ENCODE data around the gene AK8.

DNA sequence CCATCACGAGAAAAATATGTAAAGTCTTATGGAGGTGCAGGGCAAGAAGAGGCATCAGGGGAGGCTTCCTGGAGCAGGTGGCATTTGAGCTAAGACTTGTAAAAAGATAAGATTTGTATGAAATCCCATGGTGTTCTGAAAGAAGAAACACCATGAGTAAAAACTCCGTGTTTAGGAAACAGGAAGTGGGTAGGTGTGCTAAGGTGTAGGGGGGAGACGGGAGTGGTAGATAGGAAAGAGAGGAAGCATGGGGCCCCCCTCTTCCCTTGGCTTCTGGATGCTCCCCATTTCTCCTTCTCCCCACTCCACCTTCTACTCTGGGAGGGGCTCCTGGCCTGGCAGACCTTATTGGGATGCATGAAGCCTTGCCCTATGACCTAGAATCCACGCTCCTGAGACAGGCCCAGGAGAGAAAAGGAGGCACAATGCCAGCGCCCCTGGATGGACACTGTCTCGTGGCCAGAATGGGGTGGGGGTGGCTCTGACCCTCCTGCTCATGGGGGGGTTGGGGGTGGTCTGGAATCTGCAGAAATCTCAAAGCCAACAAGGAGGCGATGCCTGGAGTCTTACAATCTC lies 104.2 kb downstream of the AK8 start:
- TF ChIP-seq, protein P1, sequence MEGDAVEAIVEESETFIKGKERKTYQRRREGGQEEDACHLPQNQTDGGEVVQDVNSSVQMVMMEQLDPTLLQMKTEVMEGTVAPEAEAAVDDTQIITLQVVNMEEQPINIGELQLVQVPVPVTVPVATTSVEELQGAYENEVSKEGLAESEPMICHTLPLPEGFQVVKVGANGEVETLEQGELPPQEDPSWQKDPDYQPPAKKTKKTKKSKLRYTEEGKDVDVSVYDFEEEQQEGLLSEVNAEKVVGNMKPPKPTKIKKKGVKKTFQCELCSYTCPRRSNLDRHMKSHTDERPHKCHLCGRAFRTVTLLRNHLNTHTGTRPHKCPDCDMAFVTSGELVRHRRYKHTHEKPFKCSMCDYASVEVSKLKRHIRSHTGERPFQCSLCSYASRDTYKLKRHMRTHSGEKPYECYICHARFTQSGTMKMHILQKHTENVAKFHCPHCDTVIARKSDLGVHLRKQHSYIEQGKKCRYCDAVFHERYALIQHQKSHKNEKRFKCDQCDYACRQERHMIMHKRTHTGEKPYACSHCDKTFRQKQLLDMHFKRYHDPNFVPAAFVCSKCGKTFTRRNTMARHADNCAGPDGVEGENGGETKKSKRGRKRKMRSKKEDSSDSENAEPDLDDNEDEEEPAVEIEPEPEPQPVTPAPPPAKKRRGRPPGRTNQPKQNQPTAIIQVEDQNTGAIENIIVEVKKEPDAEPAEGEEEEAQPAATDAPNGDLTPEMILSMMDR (IDR thresholded peaks at IDR 0.05), result no peak
- no peak for TF ChIP-seq POLR2A (IDR thresholded peaks at IDR 0.05)
